ENCODE results near the gene PMS1.

DNA sequence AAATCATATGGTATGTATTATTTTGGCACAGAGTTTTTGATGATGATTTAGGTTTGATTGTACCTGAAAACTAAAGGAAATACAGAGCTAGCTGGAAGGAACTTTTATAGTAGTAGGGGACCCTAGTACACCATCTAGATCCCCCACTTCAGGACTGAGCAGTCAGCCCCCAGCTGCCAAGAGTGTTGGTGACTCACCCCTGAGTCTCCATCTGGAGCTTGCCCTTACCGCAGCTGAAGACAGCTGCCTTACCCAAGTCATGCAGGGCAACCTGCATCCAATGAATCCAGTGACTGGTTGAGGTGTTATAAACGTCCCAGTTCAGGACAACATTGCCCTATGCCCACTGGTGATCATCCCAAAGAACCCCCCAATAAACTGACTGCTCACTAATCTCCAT is 15.3 kb downstream of the PMS1 start:
- TF ChIP-seq POLR2A (IDR thresholded peaks at IDR 0.05), result no peak
- TF ChIP-seq, protein P1, sequence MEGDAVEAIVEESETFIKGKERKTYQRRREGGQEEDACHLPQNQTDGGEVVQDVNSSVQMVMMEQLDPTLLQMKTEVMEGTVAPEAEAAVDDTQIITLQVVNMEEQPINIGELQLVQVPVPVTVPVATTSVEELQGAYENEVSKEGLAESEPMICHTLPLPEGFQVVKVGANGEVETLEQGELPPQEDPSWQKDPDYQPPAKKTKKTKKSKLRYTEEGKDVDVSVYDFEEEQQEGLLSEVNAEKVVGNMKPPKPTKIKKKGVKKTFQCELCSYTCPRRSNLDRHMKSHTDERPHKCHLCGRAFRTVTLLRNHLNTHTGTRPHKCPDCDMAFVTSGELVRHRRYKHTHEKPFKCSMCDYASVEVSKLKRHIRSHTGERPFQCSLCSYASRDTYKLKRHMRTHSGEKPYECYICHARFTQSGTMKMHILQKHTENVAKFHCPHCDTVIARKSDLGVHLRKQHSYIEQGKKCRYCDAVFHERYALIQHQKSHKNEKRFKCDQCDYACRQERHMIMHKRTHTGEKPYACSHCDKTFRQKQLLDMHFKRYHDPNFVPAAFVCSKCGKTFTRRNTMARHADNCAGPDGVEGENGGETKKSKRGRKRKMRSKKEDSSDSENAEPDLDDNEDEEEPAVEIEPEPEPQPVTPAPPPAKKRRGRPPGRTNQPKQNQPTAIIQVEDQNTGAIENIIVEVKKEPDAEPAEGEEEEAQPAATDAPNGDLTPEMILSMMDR (IDR thresholded peaks at IDR 0.05), result no peak

All from heart left ventricle (tissue), 13 donors.